C4-2B (cell line): ENCODE measurements around the gene CLDN1.

ENCODE experiments used
- H3K27ac ChIP-seq: fragments of 450-650 bp; 2 replicates; pipeline ENCODE4 v1.5.1; 2017
- CTCF ChIP-seq: fragments of 450-650 bp; conservative IDR thresholded peaks from 2 replicates; pipeline ENCODE4 v1.5.1; 2017; ENCODE audit warnings: mild to moderate bottlenecking
- ZFX ChIP-seq: fragments of 450-650 bp; IDR thresholded peaks from 2 replicates; pipeline ENCODE4 v1.6.1; 2017

Gene CLDN1

GRCh38 chr3:190361791-190362190 is 39.5 kb upstream of the CLDN1 start:
- H3K27ac ChIP-seq, result peak overlapping the region; percentile 10; the same call in 1 of the 2 replicates
- TF ChIP-seq CTCF (no peak), ZFX (no peak)

GRCh38 chr3:190360228-190360627 is 38.0 kb upstream of the CLDN1 start:
- no peak overlapping the region for H3K27ac ChIP-seq
- TF ChIP-seq ZFX (no peak), CTCF (no peak)

GRCh38 chr3:190359813-190360212 is 37.6 kb upstream of the CLDN1 start:
- no peak for TF ChIP-seq ZFX
- TF ChIP-seq CTCF, result no peak
- H3K27ac ChIP-seq, result no peak overlapping the region

GRCh38 chr3:190357468-190357867 is 35.2 kb upstream of the CLDN1 start:
- no peak overlapping the region for H3K27ac ChIP-seq
- TF ChIP-seq ZFX (no peak), CTCF (no peak)

GRCh38 chr3:190356246-190356645 is 34.0 kb upstream of the CLDN1 start:
- H3K27ac ChIP-seq, result no peak overlapping the region
- TF ChIP-seq ZFX (no peak), CTCF (no peak)

GRCh38 chr3:190352861-190353457 is 30.7 kb upstream of the CLDN1 start:
- no peak overlapping the region for H3K27ac ChIP-seq
- TF ChIP-seq CTCF (no peak), ZFX (no peak)

- peak overlapping the region; percentile 61; the same call in 1 of the 2 replicates for H3K27ac ChIP-seq
- TF ChIP-seq CTCF (no peak), ZFX (no peak)
Measured at GRCh38 chr3:190346541-190346940, 24.3 kb upstream of the CLDN1 start.
